DMS53 (cell line): ENCODE results near the gene TBC1D25.
"Not testable (repeated sequence)": the region's sequence is repeated elsewhere in the genome, so short reads cannot be mapped to it uniquely, and the experiment has no call there.

Experiments used
- DNase-seq: peaks from one replicate; lab custom pipeline; 2025; lab: John Stamatoyannopoulos, UW

TBC1D25 gene

GRCh38 chrX:48516285-48516684, 23.2 kb upstream of the TBC1D25 start:
- no peak for DNase-seq

GRCh38 chrX:48516987-48517386, 22.5 kb upstream of the TBC1D25 start:
- DNase-seq = no peak

GRCh38 chrX:48519481-48519880, 20.0 kb upstream of the TBC1D25 start:
- not testable (repeated sequence) for DNase-seq

- DNase-seq = no peak
Observed at GRCh38 chrX:48520455-48520854, 19.1 kb upstream of the TBC1D25 start.

- peak; percentile 53 for DNase-seq
Observed at GRCh38 chrX:48520976-48521352, 18.6 kb upstream of the TBC1D25 start.

- DNase-seq = peak; percentile 97
Observed at GRCh38 chrX:48521353-48522243, 17.9 kb upstream of the TBC1D25 start, which contains the start of gene EBP. EBP (plus strand) TSS chrX:48521808; CDS start chrX:48523772, 1,964 bp downstream.

GRCh38 chrX:48522291-48522690, 17.2 kb upstream of the TBC1D25 start:
- DNase-seq = no peak

GRCh38 chrX:48523682-48524081, 15.8 kb upstream of the TBC1D25 start:
- no peak for DNase-seq

GRCh38 chrX:48525853-48526252, 13.7 kb upstream of the TBC1D25 start:
- not testable (repeated sequence) for DNase-seq

- DNase-seq = no peak
Observed at GRCh38 chrX:48530736-48531135, 8.8 kb upstream of the TBC1D25 start.

- peak; percentile 9 for DNase-seq
Observed at GRCh38 chrX:48531358-48531959, 8.1 kb upstream of the TBC1D25 start.

- no peak for DNase-seq
Observed at GRCh38 chrX:48532161-48532560, 7.4 kb upstream of the TBC1D25 start.

GRCh38 chrX:48533165-48533564, 6.3 kb upstream of the TBC1D25 start:
- no peak for DNase-seq

GRCh38 chrX:48538641-48539344, 721 bp upstream of the TBC1D25 start:
- no peak for DNase-seq

- peak; percentile 82 for DNase-seq
Observed at GRCh38 chrX:48540028-48540375, 488 bp downstream of the TBC1D25 start.

GRCh38 chrX:48540480-48540879, 966 bp downstream of the TBC1D25 start:
- DNase-seq = no peak

GRCh38 chrX:48541140-48541814, 1.8 kb downstream of the TBC1D25 start:
- DNase-seq = no peak

GRCh38 chrX:48548871-48549270, 9.4 kb downstream of the TBC1D25 start:
- no peak for DNase-seq

GRCh38 chrX:48555731-48556325, 16.3 kb downstream of the TBC1D25 start:
- DNase-seq = not testable (repeated sequence)

- DNase-seq = no peak
Observed at GRCh38 chrX:48558271-48558670, 18.8 kb downstream of the TBC1D25 start.

- DNase-seq = no peak
Observed at GRCh38 chrX:48559636-48560035, 20.1 kb downstream of the TBC1D25 start.

- DNase-seq = no peak
Observed at GRCh38 chrX:48560056-48560455, 20.5 kb downstream of the TBC1D25 start.
